Endometrium (tissue), 2 donors: ENCODE measurements around the gene ACYP1.

Source experiments
- FAIRE-seq: peaks from 2 replicates; lab custom pipeline; 2012; peaks lifted over from hg19 to GRCh38; lab: Jason Lieb, UNC
- donor health status: control.
- donor health status: control.

ACYP1 gene

DNA sequence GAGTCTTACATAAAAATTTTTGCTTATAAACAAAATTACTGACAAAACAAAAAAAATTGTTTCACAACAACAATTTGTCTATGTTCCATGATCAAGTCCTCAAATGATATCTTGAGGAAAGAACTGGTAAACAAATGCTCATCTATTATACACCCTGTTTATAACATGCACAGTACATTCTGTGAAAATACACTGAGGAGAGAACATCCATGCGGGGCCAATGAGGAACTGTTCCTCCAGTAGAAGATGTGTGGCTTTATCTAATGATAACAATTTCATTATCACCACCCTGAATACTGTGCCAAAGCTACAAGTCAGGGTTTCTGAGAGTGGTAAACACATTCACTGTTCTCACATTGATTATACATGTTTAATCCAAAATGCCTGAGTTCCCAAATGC lies 23.3 kb downstream of the ACYP1 start:
- no peak for FAIRE-seq

DNA sequence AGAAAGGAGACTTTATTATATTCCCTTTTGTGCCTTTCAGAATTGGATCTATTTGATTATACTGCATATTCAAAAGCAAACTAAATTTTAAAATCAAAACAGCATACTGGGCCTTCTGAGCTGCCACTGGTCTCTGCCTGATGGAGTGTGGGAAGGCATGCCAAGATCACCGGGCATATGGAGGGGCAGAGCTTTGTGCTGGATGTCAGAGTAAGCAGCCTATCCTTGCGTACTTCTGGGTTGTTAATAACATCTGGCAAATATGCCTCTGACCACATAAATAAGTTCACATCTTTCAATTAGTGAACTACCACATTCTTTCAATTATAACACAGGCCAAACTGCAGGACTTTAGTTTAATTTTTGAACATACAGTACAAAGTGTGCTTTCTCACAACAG lies 30.9 kb downstream of the ACYP1 start:
- FAIRE-seq: no peak

DNA sequence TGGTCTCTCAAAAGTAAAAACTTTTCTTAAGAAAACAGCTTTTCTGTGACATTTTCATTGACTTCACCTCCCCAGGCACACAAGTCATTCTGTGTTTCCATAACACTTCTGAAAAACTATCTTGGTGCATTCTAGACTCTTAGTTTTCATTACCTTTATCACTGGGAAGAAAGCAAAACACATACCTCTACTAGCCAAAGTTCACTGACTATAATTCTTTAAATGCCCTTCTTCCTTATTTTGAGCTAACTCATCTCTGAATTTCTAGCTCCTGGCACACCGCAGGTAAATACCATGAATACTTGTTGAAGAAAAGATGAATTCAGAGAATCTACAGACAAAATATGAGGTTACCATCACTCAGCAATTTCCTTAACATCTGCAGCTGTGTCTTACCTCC lies 33.7 kb downstream of the ACYP1 start:
- no peak for FAIRE-seq

DNA sequence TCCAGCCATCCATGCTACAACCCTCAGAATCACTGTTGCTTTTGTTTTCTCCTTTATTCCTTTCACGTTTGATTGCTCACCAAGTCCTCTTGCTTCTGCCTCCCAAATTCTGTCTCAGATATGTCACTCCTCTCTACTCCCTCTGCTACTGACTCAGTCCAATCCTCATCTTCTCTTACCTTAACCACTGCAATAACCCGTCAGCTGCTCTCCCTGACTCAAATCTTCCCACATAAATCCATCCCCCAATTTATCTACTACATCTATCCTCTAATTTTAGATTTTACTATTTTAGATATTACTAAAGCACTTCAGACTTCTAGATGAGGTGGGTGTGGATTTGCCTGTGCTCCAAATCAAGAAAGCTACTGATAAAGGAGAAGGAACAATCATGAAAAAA lies 37.9 kb downstream of the ACYP1 start:
- no peak for FAIRE-seq

DNA sequence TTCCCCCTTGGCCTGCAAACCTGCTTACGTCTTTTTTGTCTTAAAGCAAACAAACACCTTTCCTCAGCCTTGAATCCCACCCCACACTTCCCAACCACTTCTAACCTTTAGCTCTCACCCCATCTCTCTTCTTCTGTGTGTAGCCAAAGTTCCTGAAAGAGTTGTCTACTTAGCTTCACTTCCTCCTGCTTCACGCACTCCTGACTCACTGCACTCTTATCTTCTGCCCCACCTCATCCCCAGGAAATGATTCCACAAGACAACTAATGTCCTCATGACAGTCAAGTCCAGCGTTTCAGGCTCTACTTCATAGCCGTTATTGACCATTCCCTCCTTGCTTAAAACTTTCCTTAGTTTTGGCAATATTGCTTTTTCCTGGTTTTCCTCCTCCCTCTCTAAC lies 38.7 kb downstream of the ACYP1 start:
- FAIRE-seq: no peak

DNA sequence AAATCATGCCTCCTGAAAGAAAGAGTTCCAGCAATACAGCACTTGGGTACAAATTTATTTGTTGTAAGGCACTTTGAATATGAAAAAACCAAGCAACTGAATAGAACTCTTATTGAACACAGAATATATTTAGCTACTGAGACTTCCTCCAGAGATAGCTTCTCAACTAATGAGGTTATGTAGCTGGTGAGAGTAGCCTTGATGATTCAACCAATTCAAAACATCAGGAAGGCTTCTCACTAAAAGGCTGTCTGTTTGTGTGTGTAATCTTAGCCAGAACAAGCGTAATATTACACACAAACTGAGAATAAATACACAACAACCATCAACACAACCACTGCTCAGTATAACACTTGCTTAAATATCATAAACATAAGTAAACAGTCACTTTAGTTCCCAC lies 40.7 kb downstream of the ACYP1 start:
- FAIRE-seq: no peak

DNA sequence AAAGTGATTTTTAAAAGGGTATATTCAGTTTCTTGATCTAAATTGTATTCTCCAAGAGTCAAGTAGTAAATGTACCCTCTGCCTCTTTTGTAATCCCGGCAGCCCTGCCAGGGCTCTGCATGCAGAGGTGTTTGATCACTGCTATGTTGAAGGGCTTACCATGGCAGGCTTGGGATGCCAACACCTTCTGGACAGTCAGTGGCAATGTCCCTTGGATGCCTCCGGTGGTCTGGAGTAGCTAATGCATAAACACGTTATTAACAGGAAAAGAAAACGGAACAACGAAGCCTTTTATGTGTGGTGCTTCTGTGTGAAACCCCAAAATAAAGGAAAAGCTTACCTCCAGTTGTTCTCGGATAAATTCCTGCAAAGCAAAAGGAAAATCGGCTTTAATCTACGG lies 41.2 kb downstream of the ACYP1 start:
- FAIRE-seq: no peak

DNA sequence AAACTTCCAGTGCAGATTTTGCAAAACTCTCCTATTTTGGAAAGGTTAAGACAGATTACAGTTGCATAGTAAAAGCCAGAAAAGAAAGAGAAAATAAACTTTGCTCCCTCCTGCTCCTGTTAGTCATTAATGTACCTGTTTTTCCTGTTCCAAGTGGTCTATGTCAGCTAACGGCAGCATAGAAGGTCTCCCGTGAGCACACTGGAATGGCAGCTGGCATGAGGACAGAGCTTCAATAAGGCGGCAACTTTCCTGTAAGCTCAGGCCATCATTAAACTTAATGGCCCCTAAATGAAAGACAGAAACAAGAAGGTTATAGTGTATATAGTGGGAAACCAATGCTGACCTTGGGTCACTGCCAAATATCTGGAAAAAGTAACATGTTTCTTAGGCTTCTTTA lies 45.1 kb downstream of the ACYP1 start:
- FAIRE-seq: no peak

DNA sequence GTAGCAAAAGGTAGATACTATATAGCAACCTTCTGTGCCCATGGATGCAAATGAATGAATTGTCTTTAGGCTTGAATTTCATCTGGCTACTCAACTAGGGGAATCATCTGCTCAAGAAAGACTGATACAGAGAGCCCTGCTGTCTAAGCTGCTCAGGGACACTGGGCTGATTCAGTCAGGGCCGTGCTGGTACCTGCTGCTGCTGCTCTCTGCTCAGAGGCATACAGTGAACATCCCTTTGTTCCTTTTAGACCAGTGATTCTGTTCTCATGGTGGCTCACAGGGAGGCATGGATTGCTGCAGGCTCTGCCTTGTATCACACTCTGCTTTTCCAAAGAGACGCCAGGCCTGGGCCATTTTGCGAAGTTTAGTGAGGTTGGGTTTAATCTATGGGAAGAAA lies 47.0 kb downstream of the ACYP1 start:
- FAIRE-seq: no peak

DNA sequence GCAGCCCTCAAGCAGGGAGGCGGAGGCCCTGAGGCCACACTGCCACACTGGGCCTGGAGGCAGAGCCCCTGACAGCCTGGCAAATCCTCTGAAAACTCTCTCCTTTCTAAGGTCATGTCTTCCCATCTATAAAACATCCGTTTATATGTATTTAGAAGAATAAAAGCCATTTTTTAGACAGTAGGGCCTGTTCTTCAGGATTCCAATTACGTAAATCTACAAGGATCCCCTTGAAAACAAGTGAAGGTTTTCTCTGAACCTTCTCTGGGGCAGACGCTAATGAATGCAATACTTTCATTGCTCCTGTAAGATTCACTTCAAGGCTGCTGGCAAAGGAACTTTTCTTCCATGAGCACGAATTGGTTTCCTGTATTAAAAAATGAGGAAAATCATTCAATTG lies 48.3 kb downstream of the ACYP1 start:
- FAIRE-seq: no peak

DNA sequence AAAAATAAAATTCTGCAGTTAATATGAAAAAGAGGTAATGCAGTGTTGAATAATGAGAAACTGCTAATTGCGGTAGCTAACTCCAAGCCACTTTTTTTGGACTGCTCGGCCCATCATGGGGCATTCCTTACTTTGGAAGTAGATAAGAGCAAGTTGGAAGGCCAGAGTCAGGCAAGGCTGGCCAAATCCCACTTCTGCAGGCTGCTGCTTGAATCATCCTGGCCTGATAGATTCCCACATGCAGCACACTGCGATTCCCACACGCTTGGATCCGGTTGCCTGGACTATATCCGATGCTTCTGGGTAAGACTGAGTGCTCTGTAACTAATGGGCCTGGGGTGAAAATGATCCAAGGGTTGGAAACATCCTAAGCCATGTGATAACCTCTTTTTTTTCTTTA lies 50.5 kb downstream of the ACYP1 start:
- no peak for FAIRE-seq

DNA sequence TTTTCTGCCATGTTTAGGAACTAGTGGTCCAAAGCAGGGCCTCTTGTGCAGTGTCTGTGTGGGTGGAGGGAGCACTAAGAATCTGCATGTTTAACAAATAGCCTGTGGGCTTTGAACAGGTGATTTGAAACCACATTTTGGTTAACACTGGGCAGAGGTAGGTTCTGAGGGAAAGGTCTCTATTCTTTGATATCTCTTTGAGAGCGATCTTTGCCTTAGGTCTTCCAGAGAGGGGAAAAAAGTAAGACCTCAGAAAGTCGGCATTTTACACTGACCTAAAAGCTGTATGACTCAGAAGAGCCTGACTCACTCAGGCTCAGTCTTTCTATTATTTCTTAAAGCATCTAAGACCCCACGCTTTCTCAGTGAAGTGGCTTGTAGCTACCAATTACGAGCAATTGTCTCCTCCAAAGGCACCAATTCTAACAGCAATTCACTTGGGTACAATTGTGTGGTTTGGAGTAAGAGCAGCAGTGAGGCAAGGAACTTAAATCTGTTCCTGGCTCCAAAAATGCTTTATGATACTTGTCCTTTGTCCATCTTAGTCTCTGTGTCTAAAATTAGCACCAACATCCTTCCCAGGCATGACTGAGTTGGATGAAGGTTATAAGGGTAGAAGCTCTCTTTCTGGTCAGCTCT lies 52.3 kb downstream of the ACYP1 start:
- no peak for FAIRE-seq

DNA sequence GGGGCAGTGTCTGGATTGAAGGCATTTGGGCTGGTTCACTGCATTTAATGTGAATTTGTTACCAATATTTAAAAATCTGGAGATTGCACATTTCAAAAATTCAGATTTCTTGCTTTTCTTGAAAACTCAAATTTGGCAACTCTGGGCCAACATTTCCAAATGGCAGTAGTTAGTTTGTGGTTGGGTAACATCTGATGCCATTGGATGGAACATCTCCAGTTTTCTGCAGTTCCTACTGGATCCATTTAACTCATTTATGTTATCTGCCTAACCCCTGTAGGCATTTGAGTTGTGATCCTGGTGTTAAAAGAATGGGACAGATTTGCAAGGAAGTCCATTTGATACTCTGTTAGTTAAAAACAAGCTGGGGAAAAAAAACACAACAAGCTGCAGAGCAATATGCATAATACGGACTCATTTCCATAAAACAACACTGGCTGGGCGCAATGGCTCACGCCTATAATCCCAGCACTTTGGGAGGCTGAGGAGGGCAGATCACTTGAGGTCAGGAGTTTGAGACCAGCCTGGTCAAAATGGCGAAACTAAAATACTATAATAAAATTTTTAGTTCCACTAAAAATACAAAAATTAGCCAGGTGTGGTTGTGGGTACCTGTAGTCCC lies 53.2 kb downstream of the ACYP1 start:
- FAIRE-seq: no peak

DNA sequence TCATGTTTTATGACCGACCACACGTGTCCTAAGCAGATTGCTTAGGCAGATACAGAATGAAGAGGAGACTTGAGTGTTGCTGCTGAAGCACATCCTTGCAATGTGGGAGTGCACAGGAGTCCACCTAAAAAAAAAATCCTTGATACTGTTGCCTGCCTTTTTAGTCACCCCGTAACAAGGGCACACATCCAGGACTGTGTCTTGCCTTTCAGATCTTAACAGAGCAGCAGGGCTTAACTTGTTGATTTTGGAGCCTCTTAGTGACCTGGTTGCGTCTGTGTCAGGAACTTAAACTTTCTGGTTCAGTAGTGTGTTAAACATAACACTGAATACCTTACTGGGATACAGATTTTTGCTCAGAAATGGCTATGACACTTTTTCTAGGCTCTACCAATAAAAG lies 54.6 kb downstream of the ACYP1 start:
- FAIRE-seq: no peak

DNA sequence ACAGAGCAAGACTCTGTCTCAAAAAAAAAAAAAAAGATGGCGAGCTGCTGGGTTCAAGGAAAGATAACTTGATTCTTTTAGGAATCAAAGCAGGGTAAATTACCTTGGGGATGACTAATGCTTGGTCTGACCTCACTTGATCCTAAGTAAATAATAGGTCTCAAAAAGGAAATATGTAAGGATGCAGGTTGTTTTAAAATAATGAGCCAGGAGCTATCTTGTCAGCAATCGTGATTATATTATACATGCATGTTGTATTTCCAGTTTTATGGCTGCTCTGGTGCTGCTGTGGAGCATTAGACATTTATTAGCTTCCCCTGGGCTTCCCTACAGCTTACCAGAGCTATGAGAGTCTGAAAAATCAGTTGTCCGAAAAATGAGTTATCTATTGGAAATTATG lies 58.5 kb downstream of the ACYP1 start:
- no peak for FAIRE-seq

DNA sequence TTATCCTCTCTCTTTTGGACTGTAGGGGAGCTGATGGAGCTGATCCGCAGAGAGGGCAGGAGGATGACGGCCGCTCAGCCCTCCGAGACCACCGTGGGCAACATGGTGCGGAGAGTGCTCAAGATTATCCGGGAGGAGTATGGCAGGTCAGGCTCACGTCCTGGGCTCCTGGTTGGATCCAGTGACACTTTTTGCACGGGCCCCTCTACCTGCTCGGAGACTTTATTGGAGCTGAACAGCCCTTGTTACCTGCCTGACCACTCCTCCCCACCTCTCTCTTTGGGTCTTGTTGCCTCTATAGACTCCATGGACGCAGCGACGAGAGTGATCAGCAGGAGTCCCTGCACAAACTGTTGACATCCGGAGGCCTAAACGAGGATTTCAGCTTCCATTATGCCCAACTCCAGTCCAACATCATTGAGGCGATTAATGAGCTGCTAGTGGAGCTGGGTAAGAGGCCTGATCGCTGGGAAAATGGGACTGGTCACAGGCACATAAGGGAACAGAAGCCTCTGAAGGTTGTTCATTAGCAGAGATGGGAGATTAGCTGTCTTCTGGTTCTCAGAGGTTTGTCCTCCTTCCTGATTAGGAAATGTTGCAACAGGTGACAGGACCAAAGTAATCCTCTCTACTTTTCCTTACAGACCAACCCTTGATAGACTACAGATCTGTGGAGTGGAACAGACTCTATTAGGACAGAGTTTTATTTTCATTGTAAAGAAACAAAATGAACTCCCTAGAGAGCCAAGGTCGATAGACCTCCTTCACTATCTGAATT lies 60.4 kb downstream of the ACYP1 start:
- FAIRE-seq: no peak
